Testis (tissue), 2 donors: ENCODE measurements around the gene PLIN3.

Source experiments
- CTCF ChIP-seq, 3 experiments: fragments of 450-650 bp in 2 of 3; fragments of 200-600 bp in 1 of 3; sonication (generic) in 1 of 3; IDR thresholded peaks; one replicate each; pipeline ENCODE4 v1.5.1; 2016 to 2019; ENCODE audit warnings: antibody characterized with exemption in 3 of 3, mild to moderate bottlenecking in 2 of 3, moderate library complexity in 1 of 3
- POLR2A ChIP-seq: fragments of 450-650 bp; IDR thresholded peaks from one replicate; pipeline ENCODE4 v1.6.1; 2017; ENCODE audit warnings: antibody characterized with exemption, mild to moderate bottlenecking, moderate library complexity

- TF ChIP-seq CTCF (IDR thresholded peaks at IDR 0.05) (no peak), POLR2A (no peak)
Observed at GRCh38 chr19:4843647-4843965, 23.9 kb downstream of the PLIN3 start.
